Mesenchymal stem cell (in vitro differentiated cells and primary cell): ENCODE measurements around the gene PRSS22.

Source experiments
- DNase-seq: peaks from one replicate; pipeline ENCODE4 v3.0.0-alpha.2; 2013
- H2AFZ ChIP-seq: one replicate; pipeline ENCODE4 v1.6.1; 2013; ENCODE audit warnings: low read depth, mild to moderate bottlenecking, control low read depth, inconsistent platforms, low read length, moderate library complexity
- H2AK5ac ChIP-seq: 2 replicates; pipeline ENCODE4 v1.6.1; 2013; ENCODE audit warnings: low read length, moderate library complexity, mild to moderate bottlenecking, inconsistent platforms; ENCODE audit not compliant: severe bottlenecking
- H2BK120ac ChIP-seq: one replicate; pipeline ENCODE4 v1.6.1; 2013; ENCODE audit warnings: low read depth, mild to moderate bottlenecking, inconsistent platforms, low read length, moderate library complexity
- H2BK12ac ChIP-seq, 2 experiments: one replicate each; pipeline ENCODE4 v1.6.1; 2013; ENCODE audit warnings: inconsistent platforms in 2 of 2, low read length in 2 of 2, mild to moderate bottlenecking in 2 of 2, moderate library complexity in 2 of 2, control low read depth in 1 of 2
- H2BK15ac ChIP-seq: one replicate; pipeline ENCODE4 v1.6.1; 2013; ENCODE audit warnings: mild to moderate bottlenecking, low read depth, inconsistent platforms; ENCODE audit not compliant: poor library complexity, severe bottlenecking
- H2BK5ac ChIP-seq: 2 replicates; pipeline ENCODE4 v1.6.1; 2013; ENCODE audit warnings: low read depth, mild to moderate bottlenecking, low read length, control low read depth, inconsistent platforms; ENCODE audit not compliant: poor library complexity, severe bottlenecking
- H3K14ac ChIP-seq, 2 experiments: one replicate each; pipeline ENCODE4 v1.6.1; 2013; ENCODE audit warnings: inconsistent platforms in 2 of 2, low read length in 2 of 2, control low read depth in 1 of 2, mild to moderate bottlenecking in 1 of 2, moderate library complexity in 1 of 2
- H3K18ac ChIP-seq, 2 experiments: one replicate each; pipeline ENCODE4 v1.6.1; 2013; ENCODE audit warnings: inconsistent platforms in 2 of 2, low read length in 2 of 2, control low read depth in 1 of 2, low read depth in 1 of 2, mild to moderate bottlenecking in 1 of 2
- H3K23ac ChIP-seq, 2 experiments: one replicate each; pipeline ENCODE4 v1.6.1; 2013; ENCODE audit warnings: inconsistent platforms in 2 of 2, low read length in 2 of 2, mild to moderate bottlenecking in 2 of 2, moderate library complexity in 2 of 2, control low read depth in 1 of 2
- H3K27ac ChIP-seq: 2 replicates; pipeline ENCODE4 v1.5.1; 2013; ENCODE audit warnings: mild to moderate bottlenecking, moderate library complexity, low read length, control low read depth, inconsistent platforms; ENCODE audit not compliant: poor library complexity, severe bottlenecking
- H3K27me3 ChIP-seq, 2 experiments: 2 replicates each; pipeline versions ENCODE4 v1.6.1 to v1.7.0; 2013; ENCODE audit warnings: low read length in 2 of 2, mild to moderate bottlenecking in 2 of 2, moderate library complexity in 2 of 2, control low read depth in 1 of 2, inconsistent platforms in 1 of 2; ENCODE audit not compliant: control insufficient read depth in 1 of 2, insufficient read depth in 1 of 2
- H3K36me3 ChIP-seq, 2 experiments: 2 replicates each; pipeline versions ENCODE4 v1.6.1 to v1.7.0; 2013; ENCODE audit warnings: low read length in 2 of 2, control low read depth in 1 of 2, inconsistent platforms in 1 of 2, low read depth in 1 of 2, mild to moderate bottlenecking in 1 of 2; ENCODE audit not compliant: insufficient read depth in 2 of 2, control insufficient read depth in 1 of 2
- H3K4ac ChIP-seq, 2 experiments: one replicate each; pipeline ENCODE4 v1.6.1; 2013; ENCODE audit warnings: inconsistent platforms in 2 of 2, low read length in 2 of 2, mild to moderate bottlenecking in 2 of 2, moderate library complexity in 2 of 2, control low read depth in 1 of 2, low read depth in 1 of 2
- H3K4me1 ChIP-seq: 2 replicates; pipeline ENCODE4 v1.6.1; 2013; ENCODE audit warnings: low read depth, low read length, control low read depth; ENCODE audit not compliant: control insufficient read depth, insufficient read depth
- H3K4me2 ChIP-seq: 2 replicates; pipeline ENCODE4 v1.6.1; 2013; ENCODE audit warnings: low read length, mild to moderate bottlenecking, inconsistent platforms; ENCODE audit not compliant: poor library complexity, severe bottlenecking
- H3K4me3 ChIP-seq, 2 experiments: 2 replicates each; pipeline versions ENCODE4 v1.5.1 to v1.7.0; 2013; ENCODE audit warnings: low read length in 2 of 2, mild to moderate bottlenecking in 2 of 2, control low read depth in 1 of 2, low read depth in 1 of 2; ENCODE audit not compliant: insufficient read depth in 1 of 2
- H3K79me1 ChIP-seq: replicated peaks from 2 replicates; pipeline ENCODE4 v1.6.1; 2013; ENCODE audit warnings: mild to moderate bottlenecking, control low read depth, low read length, inconsistent platforms; ENCODE audit not compliant: poor library complexity, severe bottlenecking
- H3K9ac ChIP-seq: 2 replicates; pipeline ENCODE4 v1.7.0; 2013; ENCODE audit warnings: mild to moderate bottlenecking, low read length, moderate library complexity
- H3K9me3 ChIP-seq: 2 replicates; pipeline ENCODE4 v1.7.0; 2013; ENCODE audit warnings: mild to moderate bottlenecking, low read length; ENCODE audit not compliant: control insufficient read depth
- H4K8ac ChIP-seq: one replicate; pipeline ENCODE4 v1.6.1; 2013; ENCODE audit warnings: inconsistent platforms, mild to moderate bottlenecking, low read length, moderate library complexity
- H4K91ac ChIP-seq: one replicate; pipeline ENCODE4 v1.6.1; 2013; ENCODE audit warnings: mild to moderate bottlenecking, low read length, inconsistent platforms
- WGBS: methylation state at CpG from one replicate; pipeline ENCODE4 v1.1.7; 2013; ENCODE audit warnings: mixed read lengths; 5-methylcytosine and 5-hydroxymethylcytosine counted together

Gene PRSS22

GRCh38 chr16:2858245-2859025 is 465 bp upstream of the PRSS22 start:
- Histone ChIP-seq H3K27ac (no peak overlapping the region), H3K27me3 (peaks cover 13 to 40% of the 10 kb centered on the region in 2 experiments), H4K91ac (no peak overlapping the region), H3K4me2 (no peak overlapping the region), H3K9ac (no peak overlapping the region), H2BK15ac (no peak overlapping the region), H3K4me3 (peak overlapping the region in 1 of 2 experiments; percentile 69), H3K23ac (no peak overlapping the region), H2AFZ (no peak overlapping the region), H2AK5ac (no peak overlapping the region), H3K4ac (no peak overlapping the region), H2BK5ac (no peak overlapping the region), H2BK120ac (no peak overlapping the region), H3K79me1 (no peaks in the 10 kb centered on the region), H4K8ac (peak overlapping the region; percentile 60), H3K36me3 (no peaks in the 10 kb centered on the region), H3K9me3 (peaks cover 16% of the 10 kb centered on the region), H3K14ac (peak overlapping the region in 1 of 2 experiments; percentile 14), H2BK12ac (no peak overlapping the region), H3K4me1 (peaks cover 17% of the 10 kb centered on the region), H3K18ac (no peak overlapping the region)
- no peak for DNase-seq
- 14% methylated on average over 20 of the region's 23 CpGs for WGBS

GRCh38 chr16:2856686-2857450 is 1.1 kb downstream of the PRSS22 start:
- Histone ChIP-seq H3K27ac (no peak overlapping the region), H3K27me3 (peaks cover 13 to 40% of the 10 kb centered on the region in 2 experiments), H3K18ac (no peak overlapping the region), H3K9ac (no peak overlapping the region), H3K36me3 (no peaks in the 10 kb centered on the region), H3K4ac (no peak overlapping the region), H3K4me3 (no peak overlapping the region), H4K91ac (no peak overlapping the region), H3K4me2 (no peak overlapping the region), H4K8ac (no peak overlapping the region), H2BK120ac (no peak overlapping the region), H3K4me1 (peaks cover 17% of the 10 kb centered on the region), H2BK12ac (no peak overlapping the region), H2AK5ac (no peak overlapping the region), H3K14ac (no peak overlapping the region), H3K23ac (no peak overlapping the region), H2AFZ (peak overlapping the region; percentile 18), H2BK15ac (no peak overlapping the region), H3K79me1 (no peaks in the 10 kb centered on the region), H2BK5ac (no peak overlapping the region), H3K9me3 (peaks cover 16% of the 10 kb centered on the region)
- 90% methylated on average over 20 of the region's 24 CpGs for WGBS
- DNase-seq = no peak

- no peak overlapping the region for H4K91ac ChIP-seq
- H2BK12ac ChIP-seq = no peak overlapping the region
- H3K23ac ChIP-seq = no peak overlapping the region
- H3K14ac ChIP-seq = no peak overlapping the region
- H2BK5ac ChIP-seq = no peak overlapping the region
- no peaks in the 10 kb centered on the region for H3K79me1 ChIP-seq
- H3K9me3 ChIP-seq = peaks cover 16% of the 10 kb centered on the region
- H3K4me2 ChIP-seq = no peak overlapping the region
- H2AK5ac ChIP-seq = no peak overlapping the region
- no peak for DNase-seq
- no peak overlapping the region for H3K18ac ChIP-seq
- peaks cover 13 to 37% of the 10 kb centered on the region in 2 experiments for H3K27me3 ChIP-seq
- H3K4me1 ChIP-seq = peaks cover 17% of the 10 kb centered on the region
- H3K27ac ChIP-seq = no peak overlapping the region
- no peak overlapping the region for H3K4ac ChIP-seq
- WGBS = 90% methylated on average over 14 of the region's 14 CpGs
- H2AFZ ChIP-seq = no peak overlapping the region
- no peaks in the 10 kb centered on the region for H3K36me3 ChIP-seq
- H4K8ac ChIP-seq = no peak overlapping the region
- no peak overlapping the region for H2BK120ac ChIP-seq
- no peak overlapping the region for H3K9ac ChIP-seq
- peak overlapping the region in 1 of 2 experiments; percentile 11 for H3K4me3 ChIP-seq
- no peak overlapping the region for H2BK15ac ChIP-seq
These were observed 1.8 kb downstream of the PRSS22 start for GRCh38 chr16:2856061-2856670.

- 95% methylated on average over 6 of the region's 6 CpGs for WGBS
- H2AFZ ChIP-seq = no peak overlapping the region
- no peak overlapping the region for H2BK15ac ChIP-seq
- H3K14ac ChIP-seq = no peak overlapping the region
- H3K23ac ChIP-seq = no peak overlapping the region
- no peak overlapping the region for H3K27ac ChIP-seq
- H3K4me3 ChIP-seq = no peak overlapping the region
- no peak overlapping the region for H2AK5ac ChIP-seq
- no peak overlapping the region for H2BK120ac ChIP-seq
- H4K8ac ChIP-seq = no peak overlapping the region
- H2BK5ac ChIP-seq = no peak overlapping the region
- H4K91ac ChIP-seq = no peak overlapping the region
- H3K27me3 ChIP-seq = peaks cover 15 to 31% of the 10 kb centered on the region in 2 experiments
- DNase-seq = no peak
- H3K79me1 ChIP-seq = no peaks in the 10 kb centered on the region
- no peak overlapping the region for H3K4me2 ChIP-seq
- H3K9me3 ChIP-seq = peaks cover 9% of the 10 kb centered on the region
- H3K4me1 ChIP-seq = peaks cover 17% of the 10 kb centered on the region
- no peak overlapping the region for H3K18ac ChIP-seq
- no peaks in the 10 kb centered on the region for H3K36me3 ChIP-seq
- H2BK12ac ChIP-seq = no peak overlapping the region
- H3K9ac ChIP-seq = no peak overlapping the region
- H3K4ac ChIP-seq = no peak overlapping the region
These were observed 2.4 kb downstream of the PRSS22 start for GRCh38 chr16:2855536-2855935.
